B cell (primary cell): ENCODE results near the gene CANX.
"Not testable (repeated sequence)": the region's sequence is repeated elsewhere in the genome, so short reads cannot be mapped to it uniquely, and the experiment has no call there.

Source experiments
- EZH2 ChIP-seq: IDR thresholded peaks from 2 replicates; pipeline ENCODE4 v1.6.1; 2012; ENCODE audit warnings: borderline replicate concordance, low read depth, mild to moderate bottlenecking, moderate library complexity, low read length; ENCODE audit not compliant: insufficient read depth, poor library complexity, severe bottlenecking
- TF ChIP-seq, protein P1 (sequence below): fragments of 200-600 bp; IDR thresholded peaks from one replicate; pipeline ENCODE4 v1.8.0; 2022; ENCODE audit warnings: antibody characterized with exemption, mild to moderate bottlenecking

- TF ChIP-seq, protein P1, sequence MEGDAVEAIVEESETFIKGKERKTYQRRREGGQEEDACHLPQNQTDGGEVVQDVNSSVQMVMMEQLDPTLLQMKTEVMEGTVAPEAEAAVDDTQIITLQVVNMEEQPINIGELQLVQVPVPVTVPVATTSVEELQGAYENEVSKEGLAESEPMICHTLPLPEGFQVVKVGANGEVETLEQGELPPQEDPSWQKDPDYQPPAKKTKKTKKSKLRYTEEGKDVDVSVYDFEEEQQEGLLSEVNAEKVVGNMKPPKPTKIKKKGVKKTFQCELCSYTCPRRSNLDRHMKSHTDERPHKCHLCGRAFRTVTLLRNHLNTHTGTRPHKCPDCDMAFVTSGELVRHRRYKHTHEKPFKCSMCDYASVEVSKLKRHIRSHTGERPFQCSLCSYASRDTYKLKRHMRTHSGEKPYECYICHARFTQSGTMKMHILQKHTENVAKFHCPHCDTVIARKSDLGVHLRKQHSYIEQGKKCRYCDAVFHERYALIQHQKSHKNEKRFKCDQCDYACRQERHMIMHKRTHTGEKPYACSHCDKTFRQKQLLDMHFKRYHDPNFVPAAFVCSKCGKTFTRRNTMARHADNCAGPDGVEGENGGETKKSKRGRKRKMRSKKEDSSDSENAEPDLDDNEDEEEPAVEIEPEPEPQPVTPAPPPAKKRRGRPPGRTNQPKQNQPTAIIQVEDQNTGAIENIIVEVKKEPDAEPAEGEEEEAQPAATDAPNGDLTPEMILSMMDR, result not testable (repeated sequence)
- TF ChIP-seq EZH2, result not testable (repeated sequence)
Measured at GRCh38 chr5:179744106-179744505, 45.3 kb downstream of the CANX start.
